OCI-LY3 (cell line): Measurements from ENCODE around the gene CHAC1.

Source experiments
- H2AFZ ChIP-seq: fragments of 200-600, 300-600 bp; shearing (Covaris generic); 2 replicates; pipeline ENCODE4 v1.6.0; 2014; ENCODE audit warnings: antibody characterized with exemption, low read depth, low read length
- H3K27ac ChIP-seq: fragments of 200-600, 300-600 bp; sonication (generic); 2 replicates; pipeline ENCODE4 v1.5.1; 2014; ENCODE audit warnings: mild to moderate bottlenecking, low read length, moderate library complexity, mixed read lengths
- H3K27me3 ChIP-seq: fragments of 200-600, 300-600 bp; sonication (generic); 2 replicates; pipeline ENCODE4 v1.6.1; 2014; ENCODE audit warnings: low read depth, low read length, mixed read lengths
- H3K36me3 ChIP-seq: fragments of 200-600, 300-600 bp; sonication (generic); replicated peaks from 2 replicates; pipeline ENCODE3; 2014; ENCODE audit warnings: low read depth, low read length, mixed read lengths
- H3K4me1 ChIP-seq: fragments of 300-600, 200-600 bp; sonication (generic); 2 replicates; pipeline ENCODE4 v1.6.1; 2014; ENCODE audit warnings: low read length, mixed read lengths
- H3K4me2 ChIP-seq: fragments of 200-600, 300-600 bp; sonication (generic); 2 replicates; pipeline ENCODE4 v1.6.1; 2014; ENCODE audit warnings: low read length, mixed read lengths
- H3K4me3 ChIP-seq: fragments of 300-600, 200-600 bp; sonication (generic); 2 replicates; pipeline ENCODE4 v1.5.1; 2014; ENCODE audit warnings: antibody characterized with exemption, mild to moderate bottlenecking, low read length, moderate library complexity
- H3K79me2 ChIP-seq: fragments of 300-600, 200-600 bp; shearing (Covaris generic); 2 replicates; pipeline ENCODE4 v1.6.1; 2014; ENCODE audit warnings: mild to moderate bottlenecking, low read length, mixed read lengths
- H3K9ac ChIP-seq: fragments of 300-600, 200-600 bp; shearing (Covaris generic); 2 replicates; pipeline ENCODE4 v1.6.0; 2014; ENCODE audit warnings: mild to moderate bottlenecking, low read length, moderate library complexity
- H3K9me3 ChIP-seq: fragments of 200-600, 300-600 bp; shearing (Covaris generic); 2 replicates; pipeline ENCODE4 v1.6.1; 2014; ENCODE audit warnings: low read length, mixed read lengths; ENCODE audit not compliant: insufficient read depth
- H4K20me1 ChIP-seq: fragments of 200-600, 300-600 bp; sonication (generic); 2 replicates; pipeline ENCODE4 v1.6.1; 2016; ENCODE audit warnings: low read length, mixed read lengths; ENCODE audit not compliant: insufficient read depth
- CTCF ChIP-seq: fragments of 200-600, 300-600 bp; sonication (generic); IDR thresholded peaks from 2 replicates; pipeline ENCODE4 v1.5.1; 2014; ENCODE audit warnings: antibody characterized with exemption, low read length, low read depth
- EZH2phosphoT487 ChIP-seq: fragments of 200-600 bp; shearing (Covaris generic); IDR thresholded peaks from 2 replicates; pipeline ENCODE4 v1.6.1; 2018; ENCODE audit warnings: antibody characterized with exemption, mixed run types, low read depth

CHAC1 gene

GRCh38 chr15:40955141-40955903 lies 2.1 kb downstream of the CHAC1 start:
- Histone ChIP-seq H3K79me2 (no peaks in the 10 kb centered on the region), H3K36me3 (peaks cover 3% of the 10 kb centered on the region), H3K27me3 (no peaks in the 10 kb centered on the region), H2AFZ (no peak overlapping the region), H3K4me3 (no peak overlapping the region), H3K9ac (no peak overlapping the region), H3K4me2 (no peak overlapping the region), H4K20me1 (no peaks in the 10 kb centered on the region), H3K9me3 (no peaks in the 10 kb centered on the region), H3K27ac (no peak overlapping the region), H3K4me1 (peaks cover 14% of the 10 kb centered on the region)
- TF ChIP-seq CTCF, result no peak
- TF ChIP-seq EZH2phosphoT487, result no peak

GRCh38 chr15:40955930-40956540 lies 2.8 kb downstream of the CHAC1 start:
- TF ChIP-seq CTCF, result no peak
- TF ChIP-seq EZH2phosphoT487, result no peak
- Histone ChIP-seq H3K36me3 (peaks cover 3% of the 10 kb centered on the region), H3K4me1 (peaks cover 14% of the 10 kb centered on the region), H3K9me3 (no peaks in the 10 kb centered on the region), H3K4me2 (no peak overlapping the region), H3K79me2 (no peaks in the 10 kb centered on the region), H3K27me3 (no peaks in the 10 kb centered on the region), H3K27ac (no peak overlapping the region), H2AFZ (no peak overlapping the region), H4K20me1 (no peaks in the 10 kb centered on the region), H3K9ac (no peak overlapping the region), H3K4me3 (no peak overlapping the region)

- Histone ChIP-seq H3K9ac (no peak overlapping the region), H3K4me1 (peaks cover 14% of the 10 kb centered on the region), H3K4me3 (no peak overlapping the region), H3K79me2 (no peaks in the 10 kb centered on the region), H2AFZ (no peak overlapping the region), H3K27ac (no peak overlapping the region), H3K9me3 (no peaks in the 10 kb centered on the region), H3K4me2 (no peak overlapping the region), H4K20me1 (no peaks in the 10 kb centered on the region), H3K36me3 (peaks cover 3% of the 10 kb centered on the region), H3K27me3 (no peaks in the 10 kb centered on the region)
- TF ChIP-seq CTCF (no peak), EZH2phosphoT487 (no peak)
Measured at GRCh38 chr15:40956541-40956982, 3.3 kb downstream of the CHAC1 start.

- no peaks in the 10 kb centered on the region for H3K9me3 ChIP-seq
- peaks cover 9% of the 10 kb centered on the region for H3K4me1 ChIP-seq
- H3K4me3 ChIP-seq, result no peak overlapping the region
- H2AFZ ChIP-seq, result no peak overlapping the region
- no peak overlapping the region for H3K9ac ChIP-seq
- no peak overlapping the region for H3K27ac ChIP-seq
- H3K79me2 ChIP-seq, result no peaks in the 10 kb centered on the region
- no peaks in the 10 kb centered on the region for H4K20me1 ChIP-seq
- H3K4me2 ChIP-seq, result no peak overlapping the region
- peaks cover 3% of the 10 kb centered on the region for H3K36me3 ChIP-seq
- no peaks in the 10 kb centered on the region for H3K27me3 ChIP-seq
- TF ChIP-seq CTCF, result no peak
- TF ChIP-seq EZH2phosphoT487, result no peak
Measured at GRCh38 chr15:40957041-40957555, 3.8 kb downstream of the CHAC1 start.
